Measurements from ENCODE around the gene TGIF2. TPM values are rescaled to one million over a fixed set of nuclear protein-coding genes. Genes with fewer than 3 reads are reported as not detected.
"Not testable (repeated sequence)": the region's sequence is repeated elsewhere in the genome, so short reads cannot be mapped to it uniquely, and the experiment has no call there.

The TGIF2 gene
- total RNA-seq, 1 donor, result 10.9 TPM

- Histone ChIP-seq H3K4me2 (ENCODE audit: insufficient read depth, low read length) (no peak overlapping the region), H3K9me3 (ENCODE audit: low read depth, low read length) (no peaks in the 10 kb centered on the region), H3K4me1 (ENCODE audit: insufficient read depth, low read length) (no peaks in the 10 kb centered on the region), H3K79me2 (ENCODE audit: insufficient read depth, low read length) (no peaks in the 10 kb centered on the region), H3K36me3 (ENCODE audit: insufficient read depth, low read length) (no peaks in the 10 kb centered on the region), H3K27ac (ENCODE audit: low read depth, low read length) (no peak overlapping the region), H4K20me1 (ENCODE audit: insufficient read depth, low read length) (no peaks in the 10 kb centered on the region), H2AFZ (ENCODE audit: low read length) (no peak overlapping the region), H3K4me3 (ENCODE audit: insufficient read depth, low read length) (no peak overlapping the region), H3K27me3 (ENCODE audit: insufficient read depth, low read length) (no peaks in the 10 kb centered on the region)
- TF ChIP-seq CTCF (IDR thresholded peaks at IDR 0.05; ENCODE audit: extremely low read depth, low read depth, low read length), result no peak
- no peak for DNase-seq (ENCODE audit: insufficient read length, low spot score, missing footprints)
Observed at GRCh38 chr20:36633285-36633772, 59.9 kb downstream of the TGIF2 start.

GRCh38 chr20:36634342-36634741 is 60.9 kb downstream of the TGIF2 start:
- Histone ChIP-seq H3K4me3 (ENCODE audit: insufficient read depth, low read length) (no peak overlapping the region), H3K79me2 (ENCODE audit: insufficient read depth, low read length) (no peaks in the 10 kb centered on the region), H3K27ac (ENCODE audit: low read depth, low read length) (no peak overlapping the region), H4K20me1 (ENCODE audit: insufficient read depth, low read length) (no peaks in the 10 kb centered on the region), H2AFZ (ENCODE audit: low read length) (no peak overlapping the region), H3K36me3 (ENCODE audit: insufficient read depth, low read length) (no peaks in the 10 kb centered on the region), H3K9me3 (ENCODE audit: low read depth, low read length) (no peaks in the 10 kb centered on the region), H3K4me1 (ENCODE audit: insufficient read depth, low read length) (no peaks in the 10 kb centered on the region), H3K4me2 (ENCODE audit: insufficient read depth, low read length) (no peak overlapping the region), H3K27me3 (ENCODE audit: insufficient read depth, low read length) (no peaks in the 10 kb centered on the region)
- no peak for TF ChIP-seq CTCF (IDR thresholded peaks at IDR 0.05; ENCODE audit: extremely low read depth, low read depth, low read length)
- no peak for DNase-seq (ENCODE audit: insufficient read length, low spot score, missing footprints)

- not testable (repeated sequence) for H3K36me3 ChIP-seq (ENCODE audit: insufficient read depth, low read length); H3K4me1 ChIP-seq (ENCODE audit: insufficient read depth, low read length); H3K27ac ChIP-seq (ENCODE audit: low read depth, low read length); H3K79me2 ChIP-seq (ENCODE audit: insufficient read depth, low read length); H2AFZ ChIP-seq (ENCODE audit: low read length); H3K4me3 ChIP-seq (ENCODE audit: insufficient read depth, low read length); H3K4me2 ChIP-seq (ENCODE audit: insufficient read depth, low read length); DNase-seq (ENCODE audit: insufficient read length, low spot score, missing footprints); H3K27me3 ChIP-seq (ENCODE audit: insufficient read depth, low read length); H4K20me1 ChIP-seq (ENCODE audit: insufficient read depth, low read length); H3K9me3 ChIP-seq (ENCODE audit: low read depth, low read length)
Observed at GRCh38 chr20:36638876-36639400, 65.5 kb downstream of the TGIF2 start.

- no peaks in the 10 kb centered on the region for H3K36me3 ChIP-seq (ENCODE audit: insufficient read depth, low read length)
Observed at GRCh38 chr20:36641506-36641843, 68.1 kb downstream of the TGIF2 start.

More at GRCh38 chr20:36641506-36641843, 68.1 kb downstream of the TGIF2 start:
- no peak for DNase-seq (ENCODE audit: insufficient read length, low spot score, missing footprints)
- Histone ChIP-seq H3K4me3 (ENCODE audit: insufficient read depth, low read length) (no peak overlapping the region), H3K27ac (ENCODE audit: low read depth, low read length) (no peak overlapping the region), H4K20me1 (ENCODE audit: insufficient read depth, low read length) (no peaks in the 10 kb centered on the region), H3K4me1 (ENCODE audit: insufficient read depth, low read length) (no peaks in the 10 kb centered on the region), H3K4me2 (ENCODE audit: insufficient read depth, low read length) (no peak overlapping the region), H2AFZ (ENCODE audit: low read length) (no peak overlapping the region), H3K27me3 (ENCODE audit: insufficient read depth, low read length) (no peaks in the 10 kb centered on the region), H3K79me2 (ENCODE audit: insufficient read depth, low read length) (no peaks in the 10 kb centered on the region), H3K9me3 (ENCODE audit: low read depth, low read length) (no peaks in the 10 kb centered on the region)
- TF ChIP-seq CTCF (IDR thresholded peaks at IDR 0.05; ENCODE audit: extremely low read depth, low read depth, low read length), result no peak
